ENCODE data around the gene CELSR1.

DNA sequence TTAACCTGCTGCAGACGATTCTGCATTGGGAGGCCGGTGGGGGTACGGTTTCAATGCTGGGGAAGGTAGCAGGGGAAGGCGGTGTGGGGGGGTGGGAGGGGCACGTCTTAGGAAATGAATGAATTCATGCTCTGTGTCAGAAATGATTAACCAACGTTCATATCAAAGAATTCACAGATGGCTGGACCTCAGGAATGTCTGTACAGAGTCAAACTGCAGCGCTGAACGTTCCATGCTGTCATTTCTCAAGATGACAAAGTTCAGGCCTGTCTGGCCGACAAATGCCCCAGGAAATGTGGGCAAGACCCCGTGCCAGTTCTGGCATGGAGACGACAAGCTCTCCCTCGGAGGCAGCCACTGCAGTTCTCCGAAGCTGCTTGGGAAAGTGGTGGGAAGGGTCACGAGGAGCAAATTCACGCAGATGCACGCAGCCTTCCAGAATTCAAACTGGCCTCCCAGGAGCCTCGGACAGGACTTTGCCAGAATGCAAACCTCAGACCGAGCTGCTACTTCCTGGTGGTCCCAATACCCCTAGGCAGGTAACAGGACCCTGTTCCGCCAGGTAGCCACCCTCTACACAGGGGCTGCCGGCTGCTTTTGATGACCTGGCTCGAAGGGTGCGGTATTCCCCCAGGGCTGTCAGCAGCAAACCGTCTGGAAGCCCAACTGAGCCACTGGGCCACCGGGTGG lies 120.4 kb downstream of the CELSR1 start:
- TF ChIP-seq, protein P1, sequence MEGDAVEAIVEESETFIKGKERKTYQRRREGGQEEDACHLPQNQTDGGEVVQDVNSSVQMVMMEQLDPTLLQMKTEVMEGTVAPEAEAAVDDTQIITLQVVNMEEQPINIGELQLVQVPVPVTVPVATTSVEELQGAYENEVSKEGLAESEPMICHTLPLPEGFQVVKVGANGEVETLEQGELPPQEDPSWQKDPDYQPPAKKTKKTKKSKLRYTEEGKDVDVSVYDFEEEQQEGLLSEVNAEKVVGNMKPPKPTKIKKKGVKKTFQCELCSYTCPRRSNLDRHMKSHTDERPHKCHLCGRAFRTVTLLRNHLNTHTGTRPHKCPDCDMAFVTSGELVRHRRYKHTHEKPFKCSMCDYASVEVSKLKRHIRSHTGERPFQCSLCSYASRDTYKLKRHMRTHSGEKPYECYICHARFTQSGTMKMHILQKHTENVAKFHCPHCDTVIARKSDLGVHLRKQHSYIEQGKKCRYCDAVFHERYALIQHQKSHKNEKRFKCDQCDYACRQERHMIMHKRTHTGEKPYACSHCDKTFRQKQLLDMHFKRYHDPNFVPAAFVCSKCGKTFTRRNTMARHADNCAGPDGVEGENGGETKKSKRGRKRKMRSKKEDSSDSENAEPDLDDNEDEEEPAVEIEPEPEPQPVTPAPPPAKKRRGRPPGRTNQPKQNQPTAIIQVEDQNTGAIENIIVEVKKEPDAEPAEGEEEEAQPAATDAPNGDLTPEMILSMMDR (IDR thresholded peaks at IDR 0.05), result no peak
- TF ChIP-seq EZH2 (IDR thresholded peaks at IDR 0.05; ENCODE audit: borderline replicate concordance, insufficient read depth, low read depth, low read length, poor library complexity, severe bottlenecking), result no peak
